HG02623 (cell line): Measurements from ENCODE around the gene GOLGA1.
A peak's percentile ranks its signal among the peaks of the same experiment; 100 is the strongest.
"Not testable (repeated sequence)": the region's sequence is repeated elsewhere in the genome, so short reads cannot be mapped to it uniquely, and the experiment has no call there.

Experiments
- ATAC-seq: cut with Tn5 transposase; IDR thresholded peaks from one replicate; pipeline ENCODE4 v1.9.1; 2021; ENCODE audit warnings: moderate library complexity; ENCODE audit not compliant: unreplicated experiment

GOLGA1 gene

GRCh38 chr9:124940521-124940893 is 376 bp downstream of the GOLGA1 start:
- peak; percentile 31 for ATAC-seq

GRCh38 chr9:124939944-124940343 is 939 bp downstream of the GOLGA1 start:
- ATAC-seq, result no peak

GRCh38 chr9:124934290-124934689 is 6.6 kb downstream of the GOLGA1 start:
- ATAC-seq, result no peak

- no peak for ATAC-seq
Observed at GRCh38 chr9:124932333-124932732, 8.6 kb downstream of the GOLGA1 start.

GRCh38 chr9:124929464-124929863 is 11.4 kb downstream of the GOLGA1 start:
- no peak for ATAC-seq

- ATAC-seq, result no peak
Observed at GRCh38 chr9:124928116-124928515, 12.8 kb downstream of the GOLGA1 start.

GRCh38 chr9:124920394-124920793 is 20.5 kb downstream of the GOLGA1 start:
- ATAC-seq, result not testable (repeated sequence)

- ATAC-seq, result no peak
Observed at GRCh38 chr9:124914753-124915405, 26.0 kb downstream of the GOLGA1 start.

GRCh38 chr9:124913378-124913777 is 27.5 kb downstream of the GOLGA1 start:
- ATAC-seq, result no peak

- ATAC-seq, result no peak
Observed at GRCh38 chr9:124911766-124912165, 29.1 kb downstream of the GOLGA1 start.

- ATAC-seq, result no peak
Observed at GRCh38 chr9:124908098-124908497, 32.8 kb downstream of the GOLGA1 start.

- no peak for ATAC-seq
Observed at GRCh38 chr9:124906966-124907365, 33.9 kb downstream of the GOLGA1 start.

- no peak for ATAC-seq
Observed at GRCh38 chr9:124899845-124900244, 41.0 kb downstream of the GOLGA1 start.

- ATAC-seq, result no peak
Observed at GRCh38 chr9:124897570-124898460, 43.1 kb downstream of the GOLGA1 start.

GRCh38 chr9:124894741-124895170 is 46.1 kb downstream of the GOLGA1 start:
- no peak for ATAC-seq

- ATAC-seq, result no peak
Observed at GRCh38 chr9:124894035-124894740, 46.7 kb downstream of the GOLGA1 start.

GRCh38 chr9:124890179-124890578 is 50.7 kb downstream of the GOLGA1 start:
- no peak for ATAC-seq

- no peak for ATAC-seq
Observed at GRCh38 chr9:124889006-124889405, 51.9 kb downstream of the GOLGA1 start.

- ATAC-seq, result no peak
Observed at GRCh38 chr9:124887832-124888231, 53.1 kb downstream of the GOLGA1 start.

- ATAC-seq, result no peak
Observed at GRCh38 chr9:124886866-124887492, 53.9 kb downstream of the GOLGA1 start.

GRCh38 chr9:124886461-124886860 is 54.4 kb downstream of the GOLGA1 start:
- no peak for ATAC-seq
